PC-3 (cell line): Measurements from ENCODE around the gene STK33. TPM values are rescaled to one million over a fixed set of nuclear protein-coding genes. Genes with fewer than 3 reads are reported as not detected.

Experiments used
- ATAC-seq: fragments of 200-7000 bp; cut with Tn5 transposase; 2 replicates; pipeline ENCODE4 v1.9.1; 2020; ENCODE audit warnings: mild to moderate bottlenecking, moderate library complexity
- BruUV-seq: library from RNA; stranded (reverse); fragments of 400-500 nt; replicated peaks from 2 replicates; lab custom pipeline; 2021; lab: Mats Ljungman, UMichigan
- CTCF ChIA-PET: fragments of 300-600 bp; sonication (Branson Sonifier 250); formaldehyde crosslinking; loops from one replicate; lab custom pipeline; 2022; ENCODE audit warnings: antibody characterized with exemption; lab: Charles Lee
- POLR2A ChIA-PET: fragments of 300-600 bp; sonication (Branson Sonifier 250); formaldehyde crosslinking; loops from one replicate; lab custom pipeline; 2022; ENCODE audit warnings: antibody characterized with exemption; ENCODE audit not compliant: unreplicated experiment; lab: Charles Lee
- DNase-seq: peaks from one replicate; pipeline ENCODE4 v3.0.0-alpha.2; 2015
- H2AFZ ChIP-seq: fragments of 300-600 bp; sonication (generic); 2 replicates; pipeline ENCODE4 v1.6.0; 2016; ENCODE audit warnings: antibody characterized with exemption, low read length
- H3F3A ChIP-seq: fragments of 300-600 bp; sonication (generic); one replicate; pipeline ENCODE4 v1.6.0; 2017; ENCODE audit warnings: antibody characterized with exemption, low read length, control low read depth, mild to moderate bottlenecking; ENCODE audit not compliant: unreplicated experiment
- H3K27ac ChIP-seq: fragments of 300-600 bp; sonication (generic); 2 replicates; pipeline ENCODE4 v1.5.1; 2016; ENCODE audit warnings: mild to moderate bottlenecking, low read length
- H3K27me3 ChIP-seq: fragments of 300-600 bp; sonication (generic); 2 replicates; pipeline ENCODE4 v1.6.1; 2016; ENCODE audit warnings: low read length, mixed read lengths
- H3K36me3 ChIP-seq: fragments of 300-600 bp; sonication (generic); 2 replicates; pipeline ENCODE4 v1.6.1; 2016; ENCODE audit warnings: low read depth, mixed run types, low read length, mixed read lengths
- H3K4me1 ChIP-seq: fragments of 300-600 bp; sonication (generic); 2 replicates; pipeline ENCODE4 v1.5.1; 2016; ENCODE audit warnings: low read length; ENCODE audit not compliant: insufficient read depth
- H3K4me2 ChIP-seq: fragments of 300-600 bp; sonication (generic); 2 replicates; pipeline ENCODE4 v1.6.0; 2016; ENCODE audit warnings: low read length
- H3K4me3 ChIP-seq: fragments of 300-600 bp; sonication (generic); 2 replicates; pipeline ENCODE4 v1.5.1; 2016; ENCODE audit warnings: mild to moderate bottlenecking, low read length, mixed read lengths
- H3K79me2 ChIP-seq: fragments of 300-600 bp; sonication (generic); 2 replicates; pipeline ENCODE4 v1.6.1; 2017; ENCODE audit warnings: low read length, mixed read lengths
- H3K9ac ChIP-seq: fragments of 300-600 bp; sonication (generic); 2 replicates; pipeline ENCODE4 v1.6.0; 2016; ENCODE audit warnings: mild to moderate bottlenecking, low read length
- H3K9me2 ChIP-seq: fragments of 300-600 bp; sonication (generic); replicated peaks from 2 replicates; pipeline ENCODE4 v1.6.1; 2016; ENCODE audit warnings: mixed run types, low read length, mixed read lengths
- H3K9me3 ChIP-seq: fragments of 300-600 bp; sonication (generic); 2 replicates; pipeline ENCODE4 v1.6.1; 2016; ENCODE audit warnings: low read length, mixed read lengths
- H4K20me1 ChIP-seq: fragments of 300-600 bp; sonication (generic); 2 replicates; pipeline ENCODE4 v1.6.1; 2016; ENCODE audit warnings: low read length, mixed read lengths
- CTCF ChIP-seq: fragments of 300-600 bp; sonication (generic); conservative IDR thresholded peaks from 2 replicates; pipeline ENCODE4 v1.5.1; 2017; ENCODE audit warnings: antibody characterized with exemption, low read depth, mild to moderate bottlenecking, low read length
- EZH2 ChIP-seq: fragments of 300-600 bp; sonication (generic); IDR thresholded peaks from one replicate; pipeline ENCODE4 v1.6.1; 2017; ENCODE audit warnings: antibody characterized with exemption, mild to moderate bottlenecking, low read length; ENCODE audit not compliant: unreplicated experiment
- EZH2phosphoT487 ChIP-seq: fragments of 300-600 bp; sonication (generic); IDR thresholded peaks from 2 replicates; pipeline ENCODE4 v1.6.1; 2018; ENCODE audit warnings: mild to moderate bottlenecking, antibody characterized with exemption, low read length, borderline replicate concordance
- intact Hi-C: fragments of 100-400 bp; cut with micrococcal nuclease; formaldehyde crosslinking; loops from 2 replicates; pipeline ENCODE4 v1.9.0; 2023
- total RNA-seq: library from RNA; depleted of rRNA; stranded (reverse); fragments of >200 nt; gene quantifications from 2 replicates; pipeline ENCODE4 v1.2.3, GENCODE V29; 2014

The STK33 gene
- total RNA-seq, 1 experiment from 2014 or later, result not detected

DNA sequence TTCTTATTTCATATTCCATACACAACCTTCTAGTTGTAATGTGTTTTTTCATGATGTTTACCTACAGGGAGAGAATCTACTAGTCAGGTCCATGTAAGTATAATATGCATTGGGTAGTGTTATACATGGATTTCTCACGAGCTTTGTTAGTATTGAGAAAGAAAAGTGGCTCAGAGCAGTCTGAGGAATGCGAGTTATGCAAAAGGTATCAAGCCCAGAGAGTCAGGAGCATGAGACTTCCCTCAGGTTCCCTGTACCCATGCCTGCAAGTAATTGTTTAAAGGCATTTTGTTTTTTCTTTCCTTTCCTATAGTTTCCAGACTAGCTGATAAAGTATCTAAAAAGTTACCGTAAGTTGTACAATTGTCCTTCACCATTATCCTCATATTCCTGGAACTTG lies 66.1 kb downstream of the STK33 start:
- Histone ChIP-seq H3K4me1 (no peaks in the 10 kb centered on the region), H3K27ac (no peak overlapping the region), H3K79me2 (no peaks in the 10 kb centered on the region), H3K4me3 (no peak overlapping the region), H3K36me3 (no peaks in the 10 kb centered on the region), H2AFZ (no peak overlapping the region), H3K9me3 (no peaks in the 10 kb centered on the region), H3K9ac (no peak overlapping the region), H3F3A (no peaks in the 10 kb centered on the region), H3K4me2 (no peak overlapping the region), H3K27me3 (peaks cover 52% of the 10 kb centered on the region), H3K9me2 (no peaks in the 10 kb centered on the region), H4K20me1 (no peaks in the 10 kb centered on the region)
- TF ChIP-seq EZH2phosphoT487, result no peak
- no peak for TF ChIP-seq CTCF
- no peak for TF ChIP-seq EZH2
- POLR2A ChIA-PET, result no interaction called here
- CTCF ChIA-PET, result no interaction called here
- ATAC-seq, result no peak
- no TSS peak for BruUV-seq
- DNase-seq, result no peak
- intact Hi-C loops, result loop anchor here (5.0 kb wide), 1 partner anchor 56 kb away; no protein-coding TSS in a partner anchor

GRCh38 chr11:8523396-8523795 lies 70.6 kb downstream of the STK33 start:
- H4K20me1 ChIP-seq, result no peaks in the 10 kb centered on the region
- no TSS peak for BruUV-seq
- H3F3A ChIP-seq, result no peaks in the 10 kb centered on the region
- H3K79me2 ChIP-seq, result no peaks in the 10 kb centered on the region
- ChIA-PET CTCF (no interaction called here), POLR2A (no interaction called here)
- DNase-seq (no peak), ATAC-seq (no peak)
- H3K27ac ChIP-seq, result no peak overlapping the region
- H3K9ac ChIP-seq, result no peak overlapping the region
- no peak overlapping the region for H2AFZ ChIP-seq
- no peaks in the 10 kb centered on the region for H3K36me3 ChIP-seq
- H3K9me2 ChIP-seq, result no peaks in the 10 kb centered on the region
- H3K4me1 ChIP-seq, result no peaks in the 10 kb centered on the region
- TF ChIP-seq CTCF, result no peak
- no peak for TF ChIP-seq EZH2
- no peak for TF ChIP-seq EZH2phosphoT487
- H3K4me3 ChIP-seq, result no peak overlapping the region
- H3K9me3 ChIP-seq, result no peaks in the 10 kb centered on the region
- peaks cover 14% of the 10 kb centered on the region for H3K27me3 ChIP-seq
- intact Hi-C loops, result no loop called here
- no peak overlapping the region for H3K4me2 ChIP-seq

DNA sequence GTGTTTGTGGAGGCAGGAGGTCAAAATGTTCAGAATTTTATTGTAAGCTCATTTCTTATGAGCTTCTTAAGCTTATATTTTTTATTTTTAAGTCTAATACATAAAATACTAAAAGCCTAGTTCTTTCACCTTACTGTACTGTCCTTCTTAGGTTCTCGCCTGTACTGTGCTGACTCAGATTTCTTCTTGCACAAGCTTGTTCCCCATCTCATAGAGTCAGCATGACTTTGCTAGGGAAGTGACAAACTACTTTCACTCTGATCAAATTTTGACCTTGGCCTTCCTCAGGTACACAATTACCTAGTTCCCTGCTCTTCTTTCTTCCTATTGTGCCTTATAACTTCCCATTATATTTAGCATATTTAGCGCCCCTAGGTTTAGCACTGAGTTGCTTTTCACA lies 81.5 kb downstream of the STK33 start:
- Histone ChIP-seq H4K20me1 (no peaks in the 10 kb centered on the region), H3K9ac (no peak overlapping the region), H3K27ac (no peak overlapping the region), H3F3A (no peaks in the 10 kb centered on the region), H3K9me2 (no peaks in the 10 kb centered on the region), H3K36me3 (no peaks in the 10 kb centered on the region), H3K79me2 (no peaks in the 10 kb centered on the region), H3K27me3 (peaks cover 38% of the 10 kb centered on the region), H3K9me3 (no peaks in the 10 kb centered on the region), H3K4me3 (no peak overlapping the region), H2AFZ (no peak overlapping the region), H3K4me1 (no peaks in the 10 kb centered on the region), H3K4me2 (no peak overlapping the region)
- TF ChIP-seq EZH2 (no peak), CTCF (no peak), EZH2phosphoT487 (no peak)
- ChIA-PET CTCF (no interaction called here), POLR2A (no interaction called here)
- intact Hi-C loops, result no loop called here
- BruUV-seq, result no TSS peak
- DNase-seq, result no peak
- ATAC-seq, result no peak
